Stimulated activated CD8-positive, alpha-beta memory T cell treated with anti-CD3 and anti-CD28 coated beads, Interleukin-4, amount 100 ng/mL, for 1 hour (primary cell): Measurements from ENCODE around the gene UTS2B.
"Not testable (repeated sequence)": the region's sequence is repeated elsewhere in the genome, so short reads cannot be mapped to it uniquely, and the experiment has no call there.

ENCODE experiments used
- DNase-seq, 2 donors: peaks; one replicate each; pipeline ENCODE4 v3.0.0-alpha.2; 2020; ENCODE audit warnings: low read depth in 2 of 2, low spot score in 1 of 2

The UTS2B gene

GRCh38 chr3:191246034-191246433 is 84.3 kb downstream of the UTS2B start:
- DNase-seq, result not testable (repeated sequence)

GRCh38 chr3:191244242-191244867 is 86.0 kb downstream of the UTS2B start:
- no peak for DNase-seq

GRCh38 chr3:191240486-191240885 is 89.8 kb downstream of the UTS2B start:
- no peak for DNase-seq

- no peak for DNase-seq
Measured at GRCh38 chr3:191239407-191240031, 90.8 kb downstream of the UTS2B start.

GRCh38 chr3:191238321-191238817 is 92.0 kb downstream of the UTS2B start:
- no peak for DNase-seq

GRCh38 chr3:191237047-191237882 is 93.1 kb downstream of the UTS2B start:
- no peak for DNase-seq

GRCh38 chr3:191236646-191237045 is 93.7 kb downstream of the UTS2B start:
- DNase-seq, result no peak

GRCh38 chr3:191235331-191236314 is 94.7 kb downstream of the UTS2B start:
- DNase-seq, result no peak

- DNase-seq, result no peak
Measured at GRCh38 chr3:191234216-191234615, 96.1 kb downstream of the UTS2B start.

- DNase-seq, result no peak
Measured at GRCh38 chr3:191227541-191227940, 102.8 kb downstream of the UTS2B start.

GRCh38 chr3:191221638-191222037 is 108.7 kb downstream of the UTS2B start:
- no peak for DNase-seq

- no peak for DNase-seq
Measured at GRCh38 chr3:191220908-191221307, 109.4 kb downstream of the UTS2B start.

GRCh38 chr3:191217301-191217700 is 113.0 kb downstream of the UTS2B start:
- no peak for DNase-seq
